ENCODE measurements around the gene OR10A3.

The OR10A3 gene

DNA sequence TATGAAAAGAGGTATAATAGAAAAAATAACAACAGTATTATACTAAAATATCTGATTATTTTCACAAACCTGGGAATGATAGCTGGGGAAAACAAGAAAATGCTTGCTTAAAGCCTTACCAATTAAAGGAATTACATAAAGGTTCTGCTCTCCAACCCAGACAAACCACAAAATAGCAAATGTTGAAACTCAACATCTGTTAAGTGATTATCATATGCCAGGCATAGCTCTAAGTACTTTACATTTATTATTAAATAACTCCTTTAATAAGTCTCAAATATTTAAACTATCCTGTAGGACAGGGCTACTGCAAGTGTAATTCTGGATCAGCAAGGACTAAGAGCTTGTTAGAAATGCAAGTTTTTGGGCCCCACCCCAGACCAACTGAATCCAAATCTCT, 30.5 kb downstream of the OR10A3 start:
- DNase-seq (ENCODE audit: low read depth) = no peak
- no peak overlapping the region for H3K4me3 ChIP-seq (ENCODE audit: low read depth, low read length)
- TF ChIP-seq, protein P1, sequence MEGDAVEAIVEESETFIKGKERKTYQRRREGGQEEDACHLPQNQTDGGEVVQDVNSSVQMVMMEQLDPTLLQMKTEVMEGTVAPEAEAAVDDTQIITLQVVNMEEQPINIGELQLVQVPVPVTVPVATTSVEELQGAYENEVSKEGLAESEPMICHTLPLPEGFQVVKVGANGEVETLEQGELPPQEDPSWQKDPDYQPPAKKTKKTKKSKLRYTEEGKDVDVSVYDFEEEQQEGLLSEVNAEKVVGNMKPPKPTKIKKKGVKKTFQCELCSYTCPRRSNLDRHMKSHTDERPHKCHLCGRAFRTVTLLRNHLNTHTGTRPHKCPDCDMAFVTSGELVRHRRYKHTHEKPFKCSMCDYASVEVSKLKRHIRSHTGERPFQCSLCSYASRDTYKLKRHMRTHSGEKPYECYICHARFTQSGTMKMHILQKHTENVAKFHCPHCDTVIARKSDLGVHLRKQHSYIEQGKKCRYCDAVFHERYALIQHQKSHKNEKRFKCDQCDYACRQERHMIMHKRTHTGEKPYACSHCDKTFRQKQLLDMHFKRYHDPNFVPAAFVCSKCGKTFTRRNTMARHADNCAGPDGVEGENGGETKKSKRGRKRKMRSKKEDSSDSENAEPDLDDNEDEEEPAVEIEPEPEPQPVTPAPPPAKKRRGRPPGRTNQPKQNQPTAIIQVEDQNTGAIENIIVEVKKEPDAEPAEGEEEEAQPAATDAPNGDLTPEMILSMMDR (IDR thresholded peaks at IDR 0.05; ENCODE audit: control insufficient read depth, extremely low read depth, insufficient read depth) = no peak

DNA sequence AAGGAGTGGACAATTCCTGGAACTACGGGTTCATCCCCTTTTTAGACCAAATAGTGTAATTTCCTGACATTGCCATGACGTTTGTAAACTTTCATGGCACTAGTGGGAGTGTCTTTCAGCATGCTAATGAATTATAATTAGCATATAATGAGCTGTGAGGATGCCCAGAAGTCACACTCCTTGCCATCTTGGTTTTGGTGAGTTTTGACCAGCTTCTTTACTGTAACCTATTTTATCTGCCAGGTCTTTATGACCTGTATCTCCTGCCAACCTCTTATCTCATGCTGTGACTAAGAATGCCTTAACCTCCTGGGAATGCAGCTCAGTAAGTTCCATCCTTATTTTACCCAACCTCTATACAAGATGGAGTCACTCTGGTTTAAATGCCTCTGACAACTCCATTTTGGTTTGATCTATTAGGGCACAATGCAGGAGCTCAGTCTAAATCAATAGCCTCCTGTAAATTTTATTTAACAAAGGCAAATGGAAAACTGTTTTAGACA, 31.2 kb downstream of the OR10A3 start:
- DNase-seq (ENCODE audit: low read depth) = no peak
- TF ChIP-seq, protein P1 (IDR thresholded peaks at IDR 0.05; ENCODE audit: control insufficient read depth, extremely low read depth, insufficient read depth) = no peak
- no peak overlapping the region for H3K4me3 ChIP-seq (ENCODE audit: low read depth, low read length)

DNA sequence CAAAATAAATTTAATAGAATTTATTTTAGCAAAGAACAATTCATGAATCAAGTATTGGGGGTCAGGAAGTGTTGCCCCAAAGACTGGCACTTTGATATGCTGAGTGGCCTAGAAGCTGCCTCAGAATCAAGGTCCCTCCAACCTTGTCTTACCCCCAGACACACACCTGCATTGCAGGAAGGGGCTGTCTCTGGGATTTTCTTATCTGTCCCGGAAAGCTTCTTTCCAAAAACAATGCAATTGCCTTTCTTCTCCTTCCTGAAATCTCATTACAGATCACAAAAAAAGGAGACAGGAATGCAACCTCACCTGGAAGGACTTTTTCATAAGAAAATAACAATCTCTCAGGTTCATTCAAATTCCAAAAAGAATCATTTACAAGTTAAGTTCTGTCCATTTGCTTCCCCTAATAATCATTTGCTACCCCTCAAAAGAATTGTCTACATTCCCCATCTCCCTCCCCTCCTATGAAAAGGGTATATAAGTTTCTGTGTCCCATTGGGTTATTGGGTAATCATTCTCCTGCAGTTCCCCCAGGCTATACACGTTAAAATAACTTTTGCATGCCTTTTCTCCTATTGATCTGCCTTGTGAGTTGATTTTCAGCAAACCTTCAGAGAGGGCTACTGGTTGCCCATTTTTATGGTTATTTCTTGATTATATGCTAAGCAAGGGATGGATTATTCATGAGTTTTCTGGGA, 31.8 kb downstream of the OR10A3 start:
- TF ChIP-seq, protein P1 (IDR thresholded peaks at IDR 0.05; ENCODE audit: control insufficient read depth, extremely low read depth, insufficient read depth) = no peak
- no peak for DNase-seq (ENCODE audit: low read depth)
- no peak overlapping the region for H3K4me3 ChIP-seq (ENCODE audit: low read depth, low read length)

DNA sequence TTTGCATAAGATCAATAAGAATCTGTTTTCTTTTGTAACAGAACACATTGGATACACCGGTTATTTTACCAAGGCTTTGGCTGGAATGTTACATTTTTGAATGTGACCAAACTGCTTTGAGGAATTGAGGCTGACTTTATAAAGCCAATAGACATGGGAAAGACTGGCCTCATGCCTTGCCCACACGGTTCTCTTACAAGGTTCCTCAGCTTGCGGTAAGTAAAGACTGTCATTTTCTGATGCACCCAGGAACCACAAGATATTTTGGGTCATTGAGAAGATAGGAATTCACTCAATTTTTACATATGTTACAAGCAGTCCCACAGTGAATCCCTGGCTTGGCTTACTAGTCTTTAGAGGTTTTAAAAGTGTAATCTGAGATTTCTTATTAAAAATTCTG, 34.4 kb downstream of the OR10A3 start:
- no peak overlapping the region for H3K4me3 ChIP-seq (ENCODE audit: low read depth, low read length)
- TF ChIP-seq, protein P1 (IDR thresholded peaks at IDR 0.05; ENCODE audit: control insufficient read depth, extremely low read depth, insufficient read depth) = no peak
- DNase-seq (ENCODE audit: low read depth) = no peak

DNA sequence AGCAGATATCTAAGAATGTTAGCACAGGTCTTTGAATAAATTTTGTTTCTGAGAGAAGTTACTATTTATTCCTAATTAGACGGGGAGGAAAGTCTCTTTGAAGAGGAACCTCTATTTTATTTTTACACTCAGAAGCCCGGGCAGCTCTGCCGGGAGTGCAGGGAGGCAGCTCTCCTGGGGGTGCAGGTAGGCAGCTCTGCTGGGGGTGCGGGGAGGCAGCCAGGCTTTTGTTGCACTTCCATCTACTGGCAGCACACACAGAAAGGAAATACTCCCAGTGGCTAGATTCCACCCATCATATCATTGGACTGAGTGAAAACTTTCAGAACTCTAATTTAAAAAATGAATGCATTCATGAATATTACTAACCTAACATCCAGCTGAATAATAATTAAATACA, 35.0 kb downstream of the OR10A3 start:
- TF ChIP-seq, protein P1 (IDR thresholded peaks at IDR 0.05; ENCODE audit: control insufficient read depth, extremely low read depth, insufficient read depth) = no peak
- DNase-seq (ENCODE audit: low read depth) = no peak
- H3K4me3 ChIP-seq (ENCODE audit: low read depth, low read length) = no peak overlapping the region

DNA sequence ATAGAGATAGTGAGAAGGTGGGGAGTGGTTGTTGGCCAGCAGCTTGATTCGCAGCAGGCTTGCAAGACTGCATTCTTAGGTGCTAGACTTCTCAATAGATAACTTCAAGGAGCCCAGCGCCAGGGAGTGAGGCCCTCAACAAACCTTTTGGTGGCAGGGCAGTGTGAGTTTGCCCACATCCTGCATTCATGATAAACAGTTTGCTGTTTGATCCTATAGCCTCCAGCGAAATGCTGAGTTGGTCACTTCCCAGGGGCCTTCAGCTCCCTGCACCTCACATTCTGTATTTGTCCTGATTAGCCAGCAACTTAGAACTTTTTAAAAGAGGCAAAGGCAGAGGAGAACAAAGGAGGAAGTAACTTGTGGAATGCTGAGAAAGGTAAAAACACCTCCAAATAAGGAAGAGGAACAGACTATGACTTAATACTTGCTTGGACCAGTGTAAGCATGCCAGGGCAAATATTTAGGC, 35.5 kb downstream of the OR10A3 start:
- no peak overlapping the region for H3K4me3 ChIP-seq (ENCODE audit: low read depth, low read length)
- no peak for DNase-seq (ENCODE audit: low read depth)
- TF ChIP-seq, protein P1 (IDR thresholded peaks at IDR 0.05; ENCODE audit: control insufficient read depth, extremely low read depth, insufficient read depth) = no peak

DNA sequence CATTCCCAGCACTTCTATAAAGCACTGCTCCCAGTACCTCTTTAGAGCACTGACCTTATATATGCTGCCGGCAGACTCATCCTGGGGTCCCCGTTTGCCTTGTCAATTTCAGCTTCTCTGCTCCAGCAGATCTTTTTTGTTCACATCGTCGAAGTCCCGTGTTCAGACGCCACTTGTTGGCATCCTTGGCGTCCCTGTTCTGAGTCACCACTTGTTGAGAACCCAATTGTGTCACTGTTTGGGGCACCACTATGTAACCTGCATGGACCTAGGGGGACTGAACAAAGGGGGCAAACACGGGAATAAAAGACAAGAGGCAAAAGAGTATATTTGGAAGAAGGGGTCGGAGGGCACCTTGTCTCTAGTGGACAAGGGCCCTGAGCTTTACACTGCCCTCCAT, 36.0 kb downstream of the OR10A3 start:
- no peak for DNase-seq (ENCODE audit: low read depth)
- TF ChIP-seq, protein P1 (IDR thresholded peaks at IDR 0.05; ENCODE audit: control insufficient read depth, extremely low read depth, insufficient read depth) = no peak
- H3K4me3 ChIP-seq (ENCODE audit: low read depth, low read length) = no peak overlapping the region

Measured in LNCaP clone FGC (cell line).